HT-29 (cell line): ENCODE results near the gene ZSWIM8. TPM values are rescaled to one million over a fixed set of nuclear protein-coding genes. Genes with fewer than 3 reads are reported as not detected.

Source experiments
- DNase-seq: peaks from one replicate; pipeline ENCODE4 v3.0.0-alpha.2; 2015; ENCODE audit warnings: low spot score
- small RNA-seq: library from RNA; depleted of rRNA; stranded (forward); fragments of <200 nt; gene quantifications from one replicate; pipeline ENCODE3, GENCODE V24; 2014
- total RNA-seq: library from RNA; depleted of rRNA; stranded (reverse); fragments of >200 nt; shearing (Covaris generic); gene quantifications from 2 replicates; pipeline ENCODE4 v1.2.3, GENCODE V29; 2014; rRNA removed

Gene ZSWIM8
- total RNA-seq, 1 experiment from 2014 or later, result 32.9 TPM

GRCh38 chr10:73841526-73842285, 56.3 kb downstream of the ZSWIM8 start:
- DNase-seq, result no peak

- DNase-seq, result no peak
Observed at GRCh38 chr10:73842349-73842748, 56.9 kb downstream of the ZSWIM8 start.

- no peak for DNase-seq
Observed at GRCh38 chr10:73843261-73843660, 57.9 kb downstream of the ZSWIM8 start.

- no peak for DNase-seq
Observed at GRCh38 chr10:73847031-73847430, 61.6 kb downstream of the ZSWIM8 start.

GRCh38 chr10:73848821-73849489, 63.5 kb downstream of the ZSWIM8 start:
- DNase-seq, result peak; percentile 90

- DNase-seq, result no peak
Observed at GRCh38 chr10:73850211-73850610, 64.8 kb downstream of the ZSWIM8 start.

GRCh38 chr10:73850863-73851461, 65.6 kb downstream of the ZSWIM8 start:
- no peak for DNase-seq

Small RNAs within 50 kb of the gene (small RNA-seq; reads per million reads assigned to genes)
- gene AC022400.4, result not detected
- gene AC022400.9, result not detected
- gene ZSWIM8-AS1, result not detected

Other genes with a start within 250 kb of the ZSWIM8 start
- 43.7 and 44.6 TPM in 2 replicates for gene USP54, start 194.3 kb upstream of the ZSWIM8 start, total RNA-seq
- gene MYOZ1, start 144.1 kb upstream of the ZSWIM8 start, total RNA-seq, result not detected in 2 replicates
- gene SYNPO2L, start 129.6 kb upstream of the ZSWIM8 start, total RNA-seq, result not detected in 2 replicates
- 1.1 and 2.8 TPM in 2 replicates for gene AGAP5, start 87.5 kb upstream of the ZSWIM8 start, total RNA-seq
- 63.2 and 76.5 TPM in 2 replicates for gene SEC24C, start 41.2 kb upstream of the ZSWIM8 start, total RNA-seq
- 57.6 and 65.8 TPM in 2 replicates for gene CHCHD1, start 3.6 kb upstream of the ZSWIM8 start, total RNA-seq
- gene NDST2, start 26.0 kb downstream of the ZSWIM8 start, total RNA-seq, result 18.6 and 19.8 TPM in 2 replicates
- 44.2 and 48.3 TPM in 2 replicates for gene CAMK2G, start 88.9 kb downstream of the ZSWIM8 start, total RNA-seq
- gene PLAU, start 125.5 kb downstream of the ZSWIM8 start, total RNA-seq, result 0.15 and 0.21 TPM in 2 replicates
- 31.6 and 41.9 TPM in 2 replicates for gene VCL, start 212.5 kb downstream of the ZSWIM8 start, total RNA-seq